KBM-7 (cell line): ENCODE data around the gene DLG1.
A peak's percentile ranks its signal among the peaks of the same experiment; 100 is the strongest.

ENCODE experiments used
- DNase-seq: peaks from one replicate; pipeline ENCODE4 v3.0.0-alpha.2; 2015
- in situ Hi-C: fragments of 300-500 bp; cut with MboI; formaldehyde crosslinking; loops from 2 replicates; pipeline ENCODE4 v1.14.3; 2020; ENCODE audit warnings: low sequenced_read_pairs, low pct_unique_long_range_greater_than_20kb, mixed read lengths

DLG1 gene

DNA sequence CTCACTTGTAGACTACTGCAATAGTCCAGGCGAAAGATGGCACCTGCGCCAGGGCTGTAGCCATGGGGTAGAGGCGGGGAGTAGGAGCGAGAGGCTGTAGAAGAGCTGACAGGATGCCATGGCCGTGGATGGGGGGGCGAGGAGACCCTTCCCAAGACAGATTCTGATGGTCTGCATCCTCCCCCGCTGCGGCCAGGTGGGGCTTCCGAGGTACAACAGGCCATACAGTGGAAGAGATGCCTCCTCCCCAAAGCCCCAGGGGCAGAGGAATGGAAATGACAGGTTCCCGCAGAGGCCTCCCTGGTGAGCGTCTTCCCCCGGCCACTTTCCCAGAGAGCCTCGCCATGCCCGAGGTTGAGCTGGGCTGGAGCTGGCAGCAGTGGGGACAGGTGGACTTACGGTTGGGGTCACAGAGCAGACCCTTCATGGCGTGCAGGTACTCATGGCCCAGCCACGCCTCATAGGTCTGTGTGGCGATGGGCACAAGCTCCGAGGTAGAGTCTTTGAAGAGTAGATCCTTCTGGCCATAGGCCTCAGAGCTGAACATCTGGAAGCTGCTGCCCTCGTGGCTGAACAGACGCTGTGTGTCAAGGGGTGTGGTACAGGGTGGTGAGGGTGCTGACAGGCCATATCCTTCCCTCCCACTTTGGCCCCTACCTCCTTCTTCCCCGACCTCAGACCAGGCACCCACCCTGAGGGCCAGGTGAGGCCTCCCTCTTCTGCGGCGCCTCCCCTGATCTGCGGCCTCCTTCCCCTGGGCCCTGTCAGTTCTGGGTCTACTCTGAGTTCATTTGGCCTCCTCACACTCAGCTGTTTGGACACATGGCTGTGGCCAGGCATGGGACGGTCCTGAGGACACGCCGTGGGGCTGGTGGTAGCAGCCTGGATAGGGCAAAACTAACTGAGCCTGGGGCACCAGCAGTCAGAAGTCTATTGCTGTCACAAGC is 282.3 kb downstream of the DLG1 start:
- in situ Hi-C loops = no loop called here
- no peak for DNase-seq

DNA sequence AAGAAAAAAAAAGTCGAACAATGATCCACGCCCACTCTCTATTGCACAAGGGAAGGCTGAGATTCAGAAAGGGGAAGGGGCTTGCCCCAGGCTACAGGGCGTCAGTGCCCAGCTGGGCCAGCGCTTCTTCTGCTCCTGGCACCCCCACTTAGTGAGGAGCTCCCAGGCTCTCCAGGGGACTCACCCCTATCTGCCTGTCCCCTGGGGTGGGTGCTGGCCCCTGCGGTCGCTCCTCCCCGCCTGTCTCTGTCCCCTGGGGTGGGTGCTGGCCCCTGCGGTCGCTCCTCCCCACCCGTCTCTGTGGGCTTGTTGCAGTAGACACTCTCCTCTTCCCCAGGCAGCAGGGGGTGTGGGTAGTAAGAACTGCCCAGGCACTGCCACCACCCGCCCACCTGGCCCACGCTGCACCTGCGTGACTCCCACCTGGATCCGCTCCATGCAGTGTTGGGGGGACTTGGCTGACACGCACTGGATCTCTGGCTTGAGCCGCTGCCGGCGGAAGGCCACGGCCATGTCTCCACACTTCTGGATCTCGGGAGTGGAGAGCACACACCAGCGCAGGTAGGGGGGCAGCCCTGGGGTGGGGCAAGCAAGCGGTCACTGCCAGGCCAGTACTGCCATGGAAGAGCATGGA is 283.4 kb downstream of the DLG1 start:
- DNase-seq = no peak
- in situ Hi-C loops = no loop called here

DNA sequence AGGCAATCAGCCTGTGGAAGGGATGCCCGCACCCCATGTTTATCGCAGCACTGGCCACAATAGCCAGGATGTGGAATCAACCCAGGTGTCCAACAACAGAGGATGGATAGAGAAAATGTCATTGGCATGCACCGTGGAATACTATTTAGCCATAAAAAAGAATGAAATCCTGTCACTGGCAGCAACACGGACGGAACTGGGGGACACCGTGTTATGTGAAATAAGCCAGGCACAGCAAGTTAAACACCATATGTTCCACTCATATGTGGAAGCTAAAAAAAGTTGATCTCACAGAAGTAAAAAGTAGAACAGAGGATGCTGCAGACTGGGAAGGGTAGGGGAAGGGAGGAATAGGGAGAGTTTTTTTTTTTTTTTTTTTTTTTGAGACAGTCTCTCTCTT is 284.4 kb downstream of the DLG1 start:
- no peak for DNase-seq
- in situ Hi-C loops = no loop called here

DNA sequence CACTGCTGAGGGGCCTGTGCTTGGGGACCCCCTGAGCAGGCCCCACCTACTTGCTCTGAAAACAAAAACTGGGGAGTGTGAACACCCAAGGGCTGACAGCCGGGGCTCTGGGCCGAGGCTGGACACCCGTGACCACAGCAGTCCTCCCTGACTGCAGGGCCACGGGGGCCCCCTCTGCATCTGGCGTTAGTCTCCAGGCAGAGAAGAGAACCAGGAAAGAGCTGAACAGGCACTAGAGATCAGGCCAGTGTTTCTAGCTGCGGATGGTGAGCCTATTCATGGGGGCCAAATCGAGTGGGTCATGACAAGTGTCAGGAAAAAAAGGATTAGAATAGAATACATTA is 285.9 kb downstream of the DLG1 start:
- no peak for DNase-seq
- in situ Hi-C loops = no loop called here

DNA sequence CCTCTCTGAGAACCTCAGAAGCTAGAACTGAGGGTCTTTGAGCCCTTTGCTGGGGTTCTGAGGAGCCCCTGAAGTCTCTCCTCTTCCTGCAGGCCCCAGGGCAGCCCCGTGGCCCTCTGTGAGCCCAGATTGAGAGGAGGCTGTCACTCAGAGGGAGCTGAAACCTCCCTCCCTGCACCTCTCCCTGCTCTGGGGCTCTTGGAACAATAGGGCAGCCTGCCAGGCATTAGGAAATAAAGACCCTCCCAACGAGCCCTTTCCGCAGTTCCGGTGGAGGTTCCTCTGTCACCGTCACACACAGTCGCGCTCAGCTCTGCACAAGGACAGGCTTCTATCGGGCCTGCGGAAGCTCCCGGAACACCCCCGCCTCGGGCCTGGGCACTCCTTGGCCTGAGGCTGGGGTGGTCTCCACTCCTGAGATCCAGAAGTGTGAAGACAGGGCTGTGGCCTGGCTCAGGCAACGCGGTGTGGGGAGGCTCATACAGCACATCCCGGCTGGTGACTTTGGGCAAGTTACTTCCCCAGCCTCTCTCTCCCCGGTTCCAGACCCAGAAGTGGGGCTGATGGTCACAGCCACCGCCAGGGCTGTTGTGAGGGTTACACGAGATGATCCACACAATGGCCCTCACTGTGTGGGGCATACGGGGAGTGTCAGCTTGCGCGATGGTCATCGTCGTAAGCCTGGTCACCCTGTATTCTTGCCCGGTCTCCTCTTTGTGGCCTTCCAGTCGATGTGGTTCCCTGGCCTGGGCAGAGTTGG is 286.5 kb downstream of the DLG1 start:
- in situ Hi-C loops = no loop called here
- no peak for DNase-seq

DNA sequence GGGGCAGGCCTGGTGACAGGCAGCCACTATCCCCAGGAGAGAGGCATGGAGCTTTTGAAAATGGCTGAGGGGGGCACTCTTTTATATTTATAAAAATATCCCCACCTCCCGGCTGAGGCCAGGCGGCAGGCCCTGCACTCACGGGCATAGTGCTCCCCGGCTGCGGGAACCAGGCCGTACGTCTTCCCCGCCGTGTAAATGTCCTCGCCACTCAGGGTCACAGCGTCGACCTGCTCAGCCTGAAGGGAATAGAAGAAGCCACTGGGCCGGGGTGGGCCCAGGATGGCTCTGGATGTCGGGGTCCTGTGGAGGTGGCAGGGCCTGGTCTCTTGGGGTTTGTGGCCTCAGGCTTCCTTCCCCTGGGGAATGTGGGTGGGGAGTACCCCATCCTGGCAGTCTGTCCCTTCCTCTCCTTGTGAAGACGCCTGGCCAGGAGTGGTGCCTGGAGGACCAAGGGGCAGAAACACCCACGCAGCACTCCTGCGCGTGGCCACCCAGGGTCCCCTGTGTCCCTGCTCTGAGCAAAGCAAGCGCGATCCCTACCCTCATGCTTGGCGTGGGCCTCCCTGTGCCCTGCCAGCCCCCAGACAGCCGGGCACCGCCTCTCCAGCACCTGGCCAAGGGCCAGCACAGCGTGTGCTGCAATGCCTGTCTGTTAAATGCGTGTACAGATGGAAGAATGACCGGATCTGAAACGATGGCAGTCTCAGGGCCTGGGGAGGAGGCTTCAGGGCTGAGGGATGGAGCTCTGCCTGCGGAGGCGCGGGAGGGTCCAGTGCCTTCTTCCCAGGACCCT is 287.7 kb downstream of the DLG1 start:
- DNase-seq = no peak
- in situ Hi-C loops = no loop called here

DNA sequence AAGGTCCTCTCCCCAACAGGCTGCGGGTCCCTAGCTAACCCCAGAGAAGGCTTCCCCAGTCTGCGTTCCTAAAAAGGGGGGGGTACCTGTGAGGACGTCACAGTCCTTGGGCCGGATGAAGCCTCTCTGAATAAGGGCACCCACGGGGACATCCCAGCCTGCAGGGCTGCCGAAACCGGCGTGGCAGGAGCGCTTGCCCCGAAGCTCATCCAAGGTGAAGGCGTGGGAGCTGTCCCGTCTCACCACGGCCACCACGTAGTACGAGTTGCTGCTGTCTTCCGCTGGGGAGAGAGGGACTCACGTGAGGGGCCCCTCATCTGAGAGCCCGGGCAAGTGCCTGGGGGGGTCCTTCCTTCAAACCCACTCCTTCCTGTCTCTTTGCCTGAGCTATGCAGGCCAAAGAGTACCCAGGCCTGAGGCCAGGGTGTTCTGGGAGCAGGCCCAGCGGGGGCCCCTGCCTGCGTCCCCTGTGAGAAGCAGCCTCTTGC is 288.8 kb downstream of the DLG1 start:
- no peak for DNase-seq
- in situ Hi-C loops = no loop called here

DNA sequence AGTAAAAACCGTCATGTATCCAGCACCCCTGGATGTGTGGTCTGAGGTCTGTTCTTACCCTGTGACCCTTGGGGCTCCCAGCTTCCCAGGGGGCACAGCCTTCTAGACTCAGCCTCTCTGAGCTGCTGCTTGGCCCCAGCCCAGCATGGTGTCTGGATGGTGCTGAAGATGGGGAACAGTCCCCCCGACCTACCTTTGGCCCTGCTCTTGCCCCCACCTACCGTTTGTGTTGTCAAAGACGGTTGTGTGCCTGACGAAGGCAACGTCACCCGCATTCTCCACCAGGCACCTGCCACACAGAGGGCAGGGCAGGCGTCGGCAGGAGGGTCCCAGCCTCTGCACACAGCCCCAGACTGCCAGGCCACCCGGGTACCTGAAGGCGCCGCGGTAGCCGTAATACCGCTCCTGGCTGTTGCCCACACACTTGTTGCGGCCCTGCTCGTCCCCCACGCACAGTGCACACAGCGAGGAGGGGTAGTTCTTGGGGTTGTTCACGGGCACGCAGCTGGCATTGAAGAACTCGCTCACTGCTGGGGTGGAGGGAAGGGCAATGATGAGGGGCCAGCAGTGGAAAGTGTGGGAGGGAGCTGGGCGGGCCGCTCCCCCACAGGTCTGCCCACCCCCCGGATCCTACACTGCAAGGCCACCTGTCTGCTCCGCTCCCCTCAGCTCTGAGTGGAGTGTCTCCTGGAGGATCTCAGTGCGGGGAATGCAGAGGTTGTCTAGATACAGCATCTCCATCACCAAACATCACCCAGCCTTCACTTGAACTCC is 289.8 kb downstream of the DLG1 start:
- DNase-seq = no peak
- in situ Hi-C loops = no loop called here

DNA sequence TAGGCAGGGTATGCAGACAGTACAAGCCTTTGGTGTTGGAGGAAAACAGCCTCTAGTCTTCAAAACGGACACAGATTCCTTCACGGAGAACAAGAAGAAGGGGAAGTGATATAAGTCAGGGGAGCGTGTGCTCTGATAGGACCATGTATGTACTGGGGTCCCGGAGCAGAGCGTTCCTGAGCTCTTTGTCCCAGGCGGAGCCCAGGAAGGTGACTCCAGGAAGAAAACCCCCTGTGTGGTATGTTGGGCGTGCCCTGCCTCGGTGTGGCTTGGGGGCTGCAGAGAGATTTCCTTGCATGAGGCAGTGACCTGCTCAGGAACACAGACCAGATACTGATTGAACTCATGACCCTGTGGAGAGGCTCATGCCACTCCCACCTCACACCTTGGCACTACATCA is 290.5 kb downstream of the DLG1 start:
- in situ Hi-C loops = no loop called here
- no peak for DNase-seq

DNA sequence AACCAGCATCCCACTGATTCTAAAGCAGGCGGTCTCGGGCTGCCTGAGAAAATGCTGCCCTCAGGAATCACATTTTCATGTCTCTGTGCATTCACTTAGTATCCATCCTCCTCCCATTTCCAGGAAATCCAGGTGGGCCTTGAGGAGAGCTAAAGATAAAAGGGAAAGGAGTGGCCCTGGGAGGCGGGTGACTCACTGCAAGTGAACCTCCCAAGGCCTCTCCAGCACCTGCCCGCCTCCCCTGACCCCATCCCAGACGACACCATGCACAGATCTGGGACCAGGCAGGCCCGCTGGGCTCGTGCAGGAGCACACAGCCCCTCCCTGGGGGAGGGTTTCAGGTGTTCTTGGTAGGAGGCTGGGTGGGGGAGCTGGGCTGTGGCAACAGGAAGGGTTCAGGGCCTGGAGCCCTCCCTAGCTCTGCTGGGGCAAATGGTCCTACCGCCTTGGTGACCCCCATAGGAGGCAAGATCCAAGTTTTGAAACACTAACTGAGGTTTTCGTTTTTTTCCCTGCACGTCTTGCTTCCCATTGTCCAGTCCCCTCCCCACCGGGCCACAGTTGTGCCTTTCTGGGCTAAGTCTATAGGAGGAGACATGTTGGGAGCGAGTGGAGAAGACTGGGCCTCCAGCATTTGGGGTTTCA is 291.0 kb downstream of the DLG1 start:
- in situ Hi-C loops = no loop called here
- no peak for DNase-seq

DNA sequence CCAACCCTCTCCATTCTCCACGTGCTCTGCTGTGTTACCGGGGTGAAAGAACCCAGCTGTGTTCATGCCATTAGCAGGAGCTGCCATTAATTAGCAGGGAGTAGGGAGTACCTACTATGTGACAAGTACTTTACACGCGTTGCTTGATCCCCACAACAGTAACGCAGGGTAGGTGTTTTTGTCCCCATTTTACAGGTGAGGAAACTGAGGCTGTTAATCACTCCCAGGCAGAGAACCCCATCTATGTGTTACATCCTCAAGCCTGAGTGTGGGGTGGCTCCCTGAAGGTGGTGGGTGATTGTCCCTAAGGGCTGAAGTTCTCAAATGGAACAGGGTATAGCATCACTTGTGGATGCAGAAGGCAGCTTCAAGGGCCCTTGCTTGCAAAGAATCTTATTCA is 291.6 kb downstream of the DLG1 start:
- no peak for DNase-seq
- in situ Hi-C loops = no loop called here

DNA sequence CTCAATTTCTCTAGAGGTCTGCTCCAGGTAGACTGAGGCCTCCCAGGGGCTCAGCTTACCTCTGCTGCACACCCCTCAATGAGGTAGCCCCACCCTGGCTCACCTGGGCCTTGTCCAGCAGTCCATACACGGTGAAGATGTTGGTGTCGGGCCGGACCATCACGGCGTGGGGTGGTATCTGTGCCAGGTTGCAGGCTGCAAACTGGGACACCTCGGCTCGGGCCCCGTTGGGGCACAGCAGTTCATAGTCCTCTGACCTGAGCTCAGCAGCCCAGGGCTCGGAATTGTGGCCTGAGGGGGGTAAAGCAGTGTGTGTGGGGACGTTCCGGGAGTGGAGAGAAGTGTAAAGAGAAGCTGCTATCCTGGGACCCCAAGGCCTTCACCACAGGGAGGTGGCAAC is 292.0 kb downstream of the DLG1 start:
- no peak for DNase-seq
- in situ Hi-C loops = no loop called here

DNA sequence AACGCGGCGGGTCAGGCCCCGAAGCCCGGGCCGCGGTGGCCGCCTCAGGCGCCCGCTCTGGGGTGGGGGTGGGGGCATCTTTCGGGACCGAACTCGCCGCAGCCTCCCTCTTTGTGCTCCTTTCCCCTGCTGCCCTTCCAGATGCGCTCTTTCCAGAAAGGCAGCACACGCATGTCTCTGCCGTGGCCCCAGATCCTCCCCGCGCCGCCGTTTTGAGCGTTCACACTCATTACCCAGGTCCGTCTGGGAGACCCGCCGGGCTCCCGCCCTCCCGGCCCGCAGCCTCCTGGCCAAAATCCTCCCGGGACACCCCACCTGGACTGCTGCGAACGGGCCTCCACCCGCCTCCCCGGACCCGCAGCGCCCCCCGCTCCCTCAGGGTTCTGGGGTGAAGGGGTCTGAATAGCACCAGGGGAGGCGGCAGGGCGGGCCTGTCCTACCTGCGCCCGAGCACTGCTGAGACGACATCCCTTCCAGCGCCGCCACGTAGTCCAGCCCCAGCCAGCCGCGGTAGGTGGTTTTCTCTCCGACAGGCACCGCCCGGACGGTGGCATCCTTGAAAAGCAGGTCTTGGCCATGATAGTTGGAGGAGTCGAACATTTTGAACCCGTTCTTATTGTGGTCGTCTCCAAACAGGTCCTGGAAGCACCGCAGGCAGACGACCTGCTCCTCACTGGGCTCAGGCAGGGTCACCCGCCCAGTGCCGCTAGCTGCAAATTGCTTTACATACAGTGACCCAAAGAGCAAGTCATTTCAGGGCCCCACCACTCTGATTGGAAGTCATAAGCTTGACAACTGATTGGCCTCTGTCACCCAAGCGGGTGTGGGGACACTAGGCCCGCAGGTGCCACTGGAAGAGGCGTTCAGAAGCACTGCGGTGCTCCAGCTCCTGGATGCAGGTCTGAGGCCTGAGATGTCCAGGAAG is 294.7 kb downstream of the DLG1 start:
- peak; percentile 35 for DNase-seq
- in situ Hi-C loops = no loop called here

DNA sequence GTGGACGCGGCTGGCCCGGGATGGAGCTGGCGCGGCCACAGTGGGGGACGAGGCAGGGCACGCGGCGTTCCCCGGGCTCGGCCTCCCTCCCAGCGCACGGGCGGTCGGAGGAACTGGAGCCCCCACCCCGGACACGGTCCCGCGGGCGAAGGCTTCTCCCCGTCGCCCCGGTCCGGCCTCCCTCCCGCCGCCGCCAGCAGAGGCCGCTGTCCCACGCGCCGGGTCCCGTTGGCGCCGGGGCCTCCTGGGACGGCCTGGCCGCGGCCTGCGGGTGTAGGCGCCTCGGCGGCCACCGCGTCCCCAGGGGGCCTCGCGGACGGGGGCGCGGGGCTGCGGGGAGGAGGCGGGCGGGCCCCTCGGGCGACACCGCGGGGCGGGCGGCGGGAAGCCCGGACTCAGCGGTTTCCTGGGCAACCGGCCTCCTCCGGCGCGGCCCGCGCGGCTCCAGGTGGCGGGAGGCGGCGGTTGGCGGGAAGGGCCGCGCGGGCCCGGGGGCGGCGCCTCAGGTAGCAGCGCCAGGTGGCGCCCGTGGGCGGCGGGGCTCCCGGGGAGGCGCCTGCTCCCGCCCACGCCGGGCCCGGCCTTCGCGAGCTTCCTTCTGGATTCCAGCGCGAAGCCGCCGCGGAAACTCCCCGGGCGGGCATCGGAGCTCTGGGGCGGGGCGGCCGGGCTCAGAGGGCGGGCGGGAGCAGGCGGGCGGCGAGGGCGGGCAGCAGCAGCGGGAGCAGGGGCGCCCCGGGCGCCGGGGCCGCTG is 295.5 kb downstream of the DLG1 start:
- peak; percentile 53 for DNase-seq
- in situ Hi-C loops = no loop called here

DNA sequence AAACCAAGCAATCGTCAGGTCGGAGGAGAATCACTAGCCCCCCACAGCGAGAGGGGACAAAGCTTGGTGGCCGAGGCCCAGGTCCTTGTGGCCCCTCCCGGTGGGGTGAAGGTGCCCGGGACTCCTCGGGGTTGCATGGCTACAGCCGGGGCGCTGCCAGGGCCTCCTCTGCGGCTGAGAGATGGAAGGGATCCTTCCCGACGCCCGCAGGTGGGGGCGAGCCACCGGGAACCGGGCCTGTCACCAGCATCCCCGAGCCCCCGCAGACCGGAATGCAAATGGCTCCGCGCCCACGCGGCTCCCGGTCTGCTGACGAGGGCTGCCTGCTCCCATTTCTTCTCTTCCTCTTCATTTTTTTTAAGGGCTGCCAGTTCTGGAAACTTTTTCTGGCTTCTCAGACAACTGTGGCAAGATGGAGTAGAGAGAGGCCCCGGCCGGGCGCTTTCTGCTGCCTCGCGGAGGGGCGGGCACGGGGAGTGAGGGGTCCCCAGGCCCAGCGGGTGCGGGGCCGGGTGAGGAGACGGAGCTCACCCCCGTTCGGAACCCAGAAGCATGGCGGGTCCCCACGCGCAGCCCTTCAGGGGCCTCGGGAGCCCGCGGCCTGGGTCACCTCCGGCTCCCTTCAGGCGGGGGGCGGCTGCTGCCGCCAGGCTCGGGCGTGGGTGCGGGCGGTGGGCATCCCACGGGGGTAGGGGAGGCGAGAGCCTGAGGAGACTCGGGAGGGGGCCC is 296.3 kb downstream of the DLG1 start:
- in situ Hi-C loops = no loop called here
- DNase-seq = no peak
